Stimulated activated CD8-positive, alpha-beta memory T cell treated with anti-CD3 and anti-CD28 coated beads, Interleukin-7, amount 100 ng/mL, for 1 hour (primary cell): ENCODE data around the gene FYN.

ENCODE experiments used
- DNase-seq, 2 donors: peaks; one replicate each; pipeline ENCODE4 v3.0.0-alpha.2; 2020; ENCODE audit warnings: low read depth in 2 of 2

The FYN gene

DNA sequence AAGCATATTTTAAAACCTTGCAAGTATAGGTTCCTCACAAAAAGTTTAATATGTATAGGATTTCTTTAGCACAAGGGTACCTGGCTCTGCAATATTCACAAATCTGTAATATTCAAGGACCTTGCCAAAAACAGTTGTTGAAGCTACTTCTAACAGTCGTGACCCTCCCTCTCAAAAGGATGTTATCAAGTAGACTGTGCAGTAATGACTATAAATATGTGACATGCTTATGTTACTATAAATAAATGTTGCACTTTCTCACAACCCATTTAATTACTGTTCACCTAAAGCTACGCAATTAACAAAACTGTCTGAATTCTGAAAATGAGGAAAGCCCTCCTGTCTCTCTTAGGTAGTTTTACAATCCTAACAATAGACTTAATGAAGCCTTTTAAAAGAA lies 41.8 kb downstream of the FYN start:
- DNase-seq: no peak

DNA sequence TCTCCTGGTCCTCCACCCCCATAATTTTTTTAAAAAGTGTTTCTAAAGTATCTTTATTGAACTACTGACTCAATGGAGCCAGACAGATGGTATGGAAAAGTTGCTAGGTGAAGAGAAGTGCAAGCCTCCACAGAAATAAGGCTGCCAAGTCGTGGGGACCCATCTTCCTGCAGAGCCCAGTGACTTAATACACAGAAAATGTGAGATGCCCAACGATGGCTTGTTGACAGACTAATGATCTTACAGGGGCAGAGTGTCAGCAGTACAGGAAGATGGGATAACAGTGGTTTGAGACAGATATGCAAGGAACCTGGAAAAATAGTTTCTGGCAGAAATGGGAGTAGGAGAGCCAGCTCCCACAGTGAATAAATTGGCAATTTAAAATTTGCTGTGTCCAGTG lies 43.3 kb downstream of the FYN start:
- no peak for DNase-seq

- no peak for DNase-seq
Measured at GRCh38 chr6:111829581-111829980, 43.7 kb downstream of the FYN start.

- DNase-seq: no peak
Measured at GRCh38 chr6:111828809-111829208, 44.4 kb downstream of the FYN start.

DNA sequence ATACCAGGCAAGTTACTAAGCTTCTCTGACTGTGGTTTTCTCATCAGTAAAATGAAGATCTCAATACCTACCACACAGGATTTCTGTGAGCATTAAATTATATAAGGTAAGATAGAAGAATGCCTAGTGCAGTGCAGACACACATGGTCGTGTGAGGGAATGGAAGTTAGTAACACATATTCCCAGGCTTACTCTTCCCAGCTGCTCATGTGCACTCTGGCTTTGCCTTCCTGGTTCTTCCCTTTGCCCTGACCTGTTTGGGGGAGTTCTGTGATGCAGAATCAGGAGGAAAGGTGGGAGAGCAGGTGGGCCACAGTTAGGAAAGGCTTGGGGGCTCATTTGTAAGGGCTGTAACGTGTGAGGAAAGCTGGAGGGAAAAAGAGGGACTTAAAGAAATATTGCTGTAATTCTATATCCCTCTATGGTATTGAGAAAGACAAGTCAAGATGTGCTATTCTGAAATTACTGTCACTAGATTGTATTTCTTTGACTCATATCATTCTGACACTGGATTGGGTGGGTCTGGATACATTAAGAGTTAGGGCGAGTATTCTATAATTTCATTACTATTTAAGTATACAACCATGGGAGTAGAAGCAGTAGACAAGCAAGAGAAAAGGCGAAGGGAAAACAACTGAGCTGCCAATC lies 47.7 kb downstream of the FYN start:
- no peak for DNase-seq

DNA sequence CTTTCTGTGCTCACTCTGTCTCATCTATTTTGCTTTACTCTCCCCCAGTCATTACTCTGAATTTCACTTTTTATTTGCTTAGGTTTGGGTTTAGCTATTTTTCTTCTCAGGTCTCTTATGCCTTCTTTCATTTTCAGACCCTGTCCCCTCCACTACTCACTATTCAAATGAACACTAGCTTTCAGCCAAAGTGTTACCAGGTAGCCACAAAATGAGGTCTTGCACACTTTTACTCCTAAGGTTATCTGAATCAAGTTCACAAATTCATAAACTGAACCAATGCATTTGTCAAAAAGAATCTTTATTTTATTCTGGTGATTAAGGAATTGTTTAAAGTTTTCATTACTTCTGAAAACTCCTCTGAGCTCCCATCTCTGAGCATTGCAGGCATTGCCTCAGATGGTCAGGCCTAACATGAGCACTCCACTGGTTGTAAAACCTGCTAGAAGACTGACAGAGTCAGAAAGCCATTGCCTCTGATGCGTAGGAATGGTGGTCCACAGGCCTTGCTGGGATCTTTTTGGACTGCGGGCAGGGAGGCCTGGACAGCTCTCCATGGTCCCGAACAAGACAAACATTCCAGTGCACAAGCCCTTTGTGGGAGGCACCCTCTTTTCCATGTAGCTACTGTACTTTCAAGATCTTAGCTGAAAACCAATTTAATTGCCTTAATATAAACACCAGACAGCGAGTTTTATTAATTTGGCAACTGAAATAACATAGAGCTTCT lies 48.5 kb downstream of the FYN start:
- no peak for DNase-seq

DNA sequence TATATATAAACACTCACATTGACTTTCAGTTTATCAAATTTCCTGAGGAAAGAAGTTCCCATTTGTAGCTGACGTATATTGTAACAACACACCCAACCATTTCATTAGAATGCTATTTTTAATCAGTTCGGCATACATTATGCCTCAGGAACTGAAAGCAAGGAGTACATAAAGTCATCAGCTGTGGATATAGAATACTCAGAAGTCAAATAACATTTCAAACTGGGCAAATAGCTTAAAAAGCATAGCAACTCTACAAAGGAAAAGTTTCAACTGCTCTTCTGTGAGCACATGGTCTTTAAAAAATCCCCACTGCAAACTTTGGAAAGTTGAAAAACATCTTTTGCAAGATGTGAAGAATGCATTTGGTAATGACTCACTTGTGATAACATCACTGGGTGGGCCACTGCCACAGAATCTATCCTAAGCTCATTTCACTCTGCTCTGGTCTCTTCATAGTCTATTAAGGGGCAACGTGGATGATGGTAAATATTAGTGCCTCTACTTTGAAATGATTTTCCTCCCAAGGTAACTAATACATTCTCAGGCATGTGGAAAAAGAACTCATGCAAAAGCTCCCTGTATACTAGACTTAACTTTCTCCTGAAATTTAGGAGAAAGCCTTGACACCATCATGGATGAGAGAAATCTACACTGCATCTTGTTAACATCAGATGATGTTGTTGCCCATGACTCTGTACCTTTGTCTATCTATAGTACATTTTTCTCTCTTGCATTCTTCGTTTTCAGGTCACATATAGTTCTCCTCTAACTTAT lies 49.2 kb downstream of the FYN start:
- no peak for DNase-seq

DNA sequence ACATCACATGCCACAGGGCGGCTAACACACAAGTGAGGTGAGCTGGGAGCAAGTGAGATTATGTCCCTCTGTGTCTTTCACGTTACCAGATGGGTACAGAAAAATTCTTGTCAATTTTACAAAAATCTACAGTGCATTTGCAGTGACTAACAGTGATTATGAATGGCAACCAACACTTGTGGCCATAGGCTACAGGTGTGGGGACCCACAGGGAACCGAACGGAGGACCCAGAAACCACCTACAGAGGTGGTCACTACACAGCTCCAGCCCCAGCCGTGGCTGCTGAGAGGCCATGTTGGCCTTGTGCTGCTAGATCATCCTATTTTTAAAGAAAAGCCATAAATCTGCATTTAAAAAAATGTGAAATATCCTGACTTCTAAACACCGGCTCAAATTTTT lies 50.2 kb downstream of the FYN start:
- no peak for DNase-seq

GRCh38 chr6:111819458-111819857 lies 53.8 kb downstream of the FYN start:
- no peak for DNase-seq

GRCh38 chr6:111818539-111819226 lies 54.6 kb downstream of the FYN start:
- no peak for DNase-seq

DNA sequence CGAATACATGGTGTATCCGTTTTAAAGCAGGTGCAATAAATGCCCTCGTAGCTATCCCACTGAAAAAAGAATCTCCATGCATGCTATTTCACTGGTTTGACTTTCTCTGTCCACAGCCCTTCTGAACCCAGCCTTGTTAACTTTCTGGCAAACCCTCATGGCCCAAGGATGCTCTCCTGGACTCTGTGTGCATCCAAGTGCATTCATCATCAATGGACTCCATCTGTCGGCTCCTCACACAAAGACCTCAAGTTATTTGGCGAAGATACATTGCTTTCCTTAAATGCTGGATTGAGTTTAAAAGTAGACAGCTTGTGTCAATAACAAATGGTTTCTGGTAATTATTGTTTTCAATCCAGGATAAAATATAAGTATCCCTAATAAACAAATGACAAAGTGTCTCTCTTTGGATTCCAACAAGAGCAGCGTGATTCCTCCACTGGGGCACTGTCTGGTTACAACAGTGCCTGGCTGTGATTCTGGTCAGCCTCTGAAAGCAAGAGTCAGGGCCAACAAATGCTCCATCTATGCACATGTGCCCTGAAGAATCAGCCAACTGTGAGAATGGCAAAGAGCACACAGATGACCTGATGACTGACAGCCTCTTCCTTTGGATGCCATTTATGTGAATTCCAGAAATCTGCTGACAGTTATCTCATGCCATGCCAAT lies 55.7 kb downstream of the FYN start:
- DNase-seq: no peak

GRCh38 chr6:111813677-111814310 lies 59.5 kb downstream of the FYN start:
- DNase-seq: no peak

DNA sequence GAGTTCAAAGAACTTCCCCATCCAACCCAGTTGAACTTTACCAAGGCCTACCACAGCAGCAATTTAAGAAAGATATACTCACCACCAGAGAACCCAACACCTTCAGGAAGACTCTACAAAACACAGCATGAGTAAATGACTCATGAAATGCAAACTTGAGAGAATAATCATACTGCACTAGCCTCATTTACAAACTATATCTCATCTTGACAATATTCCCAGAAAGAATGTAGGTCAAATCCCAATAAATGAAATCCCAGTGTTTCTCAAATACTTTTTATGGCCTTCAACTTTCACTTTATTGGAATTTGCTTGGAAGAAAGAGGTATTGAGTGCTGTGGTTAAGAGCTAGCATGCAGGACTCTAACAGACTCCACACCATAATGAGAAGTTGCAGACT lies 60.0 kb downstream of the FYN start:
- no peak for DNase-seq

- DNase-seq: no peak
Measured at GRCh38 chr6:111812060-111813038, 60.9 kb downstream of the FYN start.

GRCh38 chr6:111810294-111811131 lies 62.7 kb downstream of the FYN start:
- no peak for DNase-seq

GRCh38 chr6:111809766-111810165 lies 63.5 kb downstream of the FYN start:
- DNase-seq: no peak

DNA sequence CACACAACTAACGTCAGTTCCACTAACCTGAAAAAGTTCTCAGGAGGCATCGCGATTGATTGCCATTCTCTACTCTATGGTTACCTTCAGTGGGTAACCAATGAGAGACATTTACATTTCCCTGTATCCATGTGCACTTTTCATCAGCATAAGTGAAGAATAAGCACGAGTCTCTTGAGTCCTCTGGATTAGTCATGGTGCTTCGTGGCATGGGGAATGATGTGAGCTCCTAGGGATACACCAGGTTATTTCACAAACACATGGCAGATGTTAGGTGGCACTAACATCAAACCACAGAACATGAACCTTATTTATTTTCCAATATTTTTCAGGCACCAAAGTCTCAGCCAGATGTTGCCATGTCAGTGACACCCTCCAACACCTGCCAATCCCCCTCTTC lies 64.0 kb downstream of the FYN start:
- DNase-seq: no peak

DNA sequence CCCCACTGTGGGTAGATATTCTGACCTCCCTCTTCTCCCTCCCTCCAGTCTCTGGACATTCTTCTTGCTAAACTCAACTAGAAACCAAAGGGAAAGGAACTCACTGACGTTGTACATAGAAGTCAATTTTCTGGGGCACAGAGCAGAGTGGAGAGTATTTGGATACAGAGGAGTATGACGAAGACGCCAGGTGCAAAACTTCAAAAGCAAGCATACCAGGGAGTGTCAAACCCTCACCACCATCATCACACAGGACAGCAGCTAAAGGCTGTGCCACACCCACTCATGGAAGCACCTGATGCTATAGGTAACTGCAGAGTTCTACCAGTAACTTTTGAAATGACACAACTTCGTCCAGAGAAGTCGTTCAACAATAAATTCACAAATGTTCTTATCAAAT lies 64.8 kb downstream of the FYN start:
- DNase-seq: no peak
